ENCODE data around the gene LCN12. TPM values are rescaled to one million over a fixed set of nuclear protein-coding genes. Genes with fewer than 3 reads are reported as not detected.

Gene LCN12
- polyA plus RNA-seq, 1 donor from 2014 or later, result 2.9 TPM

- no peak overlapping the region for H3K4me2 ChIP-seq (ENCODE audit: low read length)
- H3K4me3 ChIP-seq (ENCODE audit: low read length), result no peak overlapping the region
- no peaks in the 10 kb centered on the region for H3K79me2 ChIP-seq (replicated peaks; ENCODE audit: insufficient read depth, low read length)
- H3K9ac ChIP-seq (ENCODE audit: low read length), result no peak overlapping the region
- no peaks in the 10 kb centered on the region for H3K36me3 ChIP-seq (ENCODE audit: insufficient read depth, low read length)
- no peaks in the 10 kb centered on the region for H3K27me3 ChIP-seq (ENCODE audit: insufficient read depth, low read depth, low read length)
- H3K9me3 ChIP-seq (ENCODE audit: low read length), result no peaks in the 10 kb centered on the region
- TF ChIP-seq MXI1 (conservative IDR thresholded peaks at IDR 0.05; ENCODE audit: poor library complexity, severe bottlenecking) (no peak), EP300 (conservative IDR thresholded peaks at IDR 0.05; ENCODE audit: poor library complexity, severe bottlenecking) (no peak), POLR2AphosphoS5 (IDR thresholded peaks at IDR 0.05) (no peak), EZH2 (IDR thresholded peaks at IDR 0.05; ENCODE audit: borderline replicate concordance, insufficient read depth, low read length, poor library complexity, severe bottlenecking) (no peak), TAF1 (IDR thresholded peaks at IDR 0.05; ENCODE audit: low read depth) (no peak), CTCF (IDR thresholded peaks at IDR 0.05; ENCODE audit: poor library complexity, severe bottlenecking) (no peak), SMC3 (conservative IDR thresholded peaks at IDR 0.05; ENCODE audit: poor library complexity) (no peak)
- H3K27ac ChIP-seq (ENCODE audit: low read length), result no peak overlapping the region
- no peaks in the 10 kb centered on the region for H3K9me2 ChIP-seq (ENCODE audit: insufficient read depth, low read length)
- no peaks in the 10 kb centered on the region for H4K20me1 ChIP-seq (ENCODE audit: insufficient read depth)
- H3F3A ChIP-seq (ENCODE audit: insufficient read depth, low read length, poor library complexity, severe bottlenecking), result no peaks in the 10 kb centered on the region
- H2AFZ ChIP-seq (ENCODE audit: low read depth, low read length), result no peak overlapping the region
Measured at GRCh38 chr9:136997371-136997770, 45.3 kb downstream of the LCN12 start.

DNA sequence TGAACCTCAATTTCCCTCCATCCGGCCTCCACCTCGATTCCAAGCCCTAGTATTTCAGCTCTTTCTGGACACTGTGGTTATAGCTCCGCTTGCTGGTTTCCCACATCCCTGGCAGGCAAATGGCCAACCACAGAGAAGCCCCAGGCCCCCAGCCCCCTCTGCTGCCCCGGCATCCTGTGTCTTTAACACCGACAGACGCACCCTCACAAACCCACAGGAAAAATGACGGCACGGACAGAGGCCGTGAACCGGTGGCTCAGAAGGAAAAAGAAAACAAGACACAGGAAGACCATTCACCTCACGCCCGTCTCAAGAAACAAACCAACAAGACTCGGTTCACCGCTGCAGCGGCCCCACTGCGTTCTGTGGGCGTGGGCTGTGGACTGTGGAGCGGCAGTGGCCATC, 45.8 kb downstream of the LCN12 start:
- Histone ChIP-seq H3K9me3 (ENCODE audit: low read length) (no peaks in the 10 kb centered on the region), H3K27ac (ENCODE audit: low read length) (no peak overlapping the region), H3K4me3 (ENCODE audit: low read length) (no peak overlapping the region), H3K4me2 (ENCODE audit: low read length) (no peak overlapping the region), H3K36me3 (ENCODE audit: insufficient read depth, low read length) (no peaks in the 10 kb centered on the region), H3K9me2 (ENCODE audit: insufficient read depth, low read length) (no peaks in the 10 kb centered on the region), H3F3A (ENCODE audit: insufficient read depth, low read length, poor library complexity, severe bottlenecking) (no peaks in the 10 kb centered on the region), H2AFZ (ENCODE audit: low read depth, low read length) (no peak overlapping the region), H3K9ac (ENCODE audit: low read length) (no peak overlapping the region), H3K27me3 (ENCODE audit: insufficient read depth, low read depth, low read length) (no peaks in the 10 kb centered on the region), H3K79me2 (replicated peaks; ENCODE audit: insufficient read depth, low read length) (no peaks in the 10 kb centered on the region), H4K20me1 (ENCODE audit: insufficient read depth) (no peaks in the 10 kb centered on the region)
- no peak for TF ChIP-seq MXI1 (conservative IDR thresholded peaks at IDR 0.05; ENCODE audit: poor library complexity, severe bottlenecking)
- no peak for TF ChIP-seq TAF1 (IDR thresholded peaks at IDR 0.05; ENCODE audit: low read depth)
- no peak for TF ChIP-seq RAD21 (conservative IDR thresholded peaks at IDR 0.05)
- TF ChIP-seq EP300 (conservative IDR thresholded peaks at IDR 0.05; ENCODE audit: poor library complexity, severe bottlenecking), result no peak
- TF ChIP-seq POLR2AphosphoS5 (IDR thresholded peaks at IDR 0.05), result no peak
- TF ChIP-seq SMC3 (conservative IDR thresholded peaks at IDR 0.05; ENCODE audit: poor library complexity), result no peak
- no peak for TF ChIP-seq EZH2 (IDR thresholded peaks at IDR 0.05; ENCODE audit: borderline replicate concordance, insufficient read depth, low read length, poor library complexity, severe bottlenecking)
- TF ChIP-seq, protein P1, sequence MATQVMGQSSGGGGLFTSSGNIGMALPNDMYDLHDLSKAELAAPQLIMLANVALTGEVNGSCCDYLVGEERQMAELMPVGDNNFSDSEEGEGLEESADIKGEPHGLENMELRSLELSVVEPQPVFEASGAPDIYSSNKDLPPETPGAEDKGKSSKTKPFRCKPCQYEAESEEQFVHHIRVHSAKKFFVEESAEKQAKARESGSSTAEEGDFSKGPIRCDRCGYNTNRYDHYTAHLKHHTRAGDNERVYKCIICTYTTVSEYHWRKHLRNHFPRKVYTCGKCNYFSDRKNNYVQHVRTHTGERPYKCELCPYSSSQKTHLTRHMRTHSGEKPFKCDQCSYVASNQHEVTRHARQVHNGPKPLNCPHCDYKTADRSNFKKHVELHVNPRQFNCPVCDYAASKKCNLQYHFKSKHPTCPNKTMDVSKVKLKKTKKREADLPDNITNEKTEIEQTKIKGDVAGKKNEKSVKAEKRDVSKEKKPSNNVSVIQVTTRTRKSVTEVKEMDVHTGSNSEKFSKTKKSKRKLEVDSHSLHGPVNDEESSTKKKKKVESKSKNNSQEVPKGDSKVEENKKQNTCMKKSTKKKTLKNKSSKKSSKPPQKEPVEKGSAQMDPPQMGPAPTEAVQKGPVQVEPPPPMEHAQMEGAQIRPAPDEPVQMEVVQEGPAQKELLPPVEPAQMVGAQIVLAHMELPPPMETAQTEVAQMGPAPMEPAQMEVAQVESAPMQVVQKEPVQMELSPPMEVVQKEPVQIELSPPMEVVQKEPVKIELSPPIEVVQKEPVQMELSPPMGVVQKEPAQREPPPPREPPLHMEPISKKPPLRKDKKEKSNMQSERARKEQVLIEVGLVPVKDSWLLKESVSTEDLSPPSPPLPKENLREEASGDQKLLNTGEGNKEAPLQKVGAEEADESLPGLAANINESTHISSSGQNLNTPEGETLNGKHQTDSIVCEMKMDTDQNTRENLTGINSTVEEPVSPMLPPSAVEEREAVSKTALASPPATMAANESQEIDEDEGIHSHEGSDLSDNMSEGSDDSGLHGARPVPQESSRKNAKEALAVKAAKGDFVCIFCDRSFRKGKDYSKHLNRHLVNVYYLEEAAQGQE (IDR thresholded peaks at IDR 0.05; ENCODE audit: borderline replicate concordance), result no peak
- TF ChIP-seq CTCF (IDR thresholded peaks at IDR 0.05; ENCODE audit: poor library complexity, severe bottlenecking), result no peak

Data from neural cell (in vitro differentiated cells).